Breast epithelium (tissue), 3 donors: ENCODE results near the gene WRAP53.
"Not testable (repeated sequence)": the region's sequence is repeated elsewhere in the genome, so short reads cannot be mapped to it uniquely, and the experiment has no call there.

ENCODE experiments used
- POLR2A ChIP-seq: fragments of 450-650 bp; IDR thresholded peaks from one replicate; pipeline ENCODE4 v1.6.1; 2016; ENCODE audit warnings: antibody characterized with exemption, mild to moderate bottlenecking, moderate library complexity
- TF ChIP-seq, protein P1 (sequence below), 3 donors: fragments of 450-650 bp; IDR thresholded peaks; one replicate each; pipeline ENCODE4 v1.5.1; 2016 to 2017; ENCODE audit warnings: antibody characterized with exemption in 3 of 3, mild to moderate bottlenecking in 3 of 3, moderate library complexity in 3 of 3

DNA sequence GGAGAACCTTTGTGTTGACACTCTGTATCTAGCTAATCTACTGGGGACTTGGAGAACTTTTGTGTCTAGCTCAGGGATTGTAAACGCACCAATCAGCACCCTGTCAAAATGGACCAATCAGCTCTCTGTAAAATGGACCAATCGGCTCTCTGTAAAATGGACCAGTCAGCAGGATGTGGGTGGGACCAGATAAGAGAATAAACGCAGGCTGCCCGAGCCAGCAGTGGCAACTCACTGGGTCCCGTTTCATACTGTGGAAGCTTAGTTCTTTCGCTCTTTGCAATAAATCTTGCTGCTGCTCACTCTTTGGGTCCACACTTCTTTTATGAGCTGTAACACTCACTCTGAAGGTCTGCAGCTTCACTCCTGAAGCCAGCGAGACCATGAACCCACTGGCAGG, 46.6 kb upstream of the WRAP53 start:
- TF ChIP-seq, protein P1, sequence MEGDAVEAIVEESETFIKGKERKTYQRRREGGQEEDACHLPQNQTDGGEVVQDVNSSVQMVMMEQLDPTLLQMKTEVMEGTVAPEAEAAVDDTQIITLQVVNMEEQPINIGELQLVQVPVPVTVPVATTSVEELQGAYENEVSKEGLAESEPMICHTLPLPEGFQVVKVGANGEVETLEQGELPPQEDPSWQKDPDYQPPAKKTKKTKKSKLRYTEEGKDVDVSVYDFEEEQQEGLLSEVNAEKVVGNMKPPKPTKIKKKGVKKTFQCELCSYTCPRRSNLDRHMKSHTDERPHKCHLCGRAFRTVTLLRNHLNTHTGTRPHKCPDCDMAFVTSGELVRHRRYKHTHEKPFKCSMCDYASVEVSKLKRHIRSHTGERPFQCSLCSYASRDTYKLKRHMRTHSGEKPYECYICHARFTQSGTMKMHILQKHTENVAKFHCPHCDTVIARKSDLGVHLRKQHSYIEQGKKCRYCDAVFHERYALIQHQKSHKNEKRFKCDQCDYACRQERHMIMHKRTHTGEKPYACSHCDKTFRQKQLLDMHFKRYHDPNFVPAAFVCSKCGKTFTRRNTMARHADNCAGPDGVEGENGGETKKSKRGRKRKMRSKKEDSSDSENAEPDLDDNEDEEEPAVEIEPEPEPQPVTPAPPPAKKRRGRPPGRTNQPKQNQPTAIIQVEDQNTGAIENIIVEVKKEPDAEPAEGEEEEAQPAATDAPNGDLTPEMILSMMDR (IDR thresholded peaks at IDR 0.05): not testable (repeated sequence)
- TF ChIP-seq POLR2A: not testable (repeated sequence)
